GM12878 (cell line): ENCODE results near the gene ADGRA3. TPM values are rescaled to one million over a fixed set of nuclear protein-coding genes. Genes with fewer than 3 reads are reported as not detected.

Experiments
- ATAC-seq: fragments of 200-7000 bp; cut with Tn5 transposase; 3 replicates; pipeline ENCODE4 v1.9.1; 2020; ENCODE audit warnings: mild to moderate bottlenecking, moderate library complexity
- BruUV-seq: library from RNA; stranded (reverse); fragments of 400-500 nt; replicated peaks from 2 replicates; lab custom pipeline; 2021; lab: Mats Ljungman, UMichigan
- CTCF ChIA-PET: fragments of 300-600 bp; sonication (Branson Sonifier 250); formaldehyde crosslinking; extraction: SDS; loops from one replicate; lab custom pipeline; 2021; ENCODE audit warnings: inconsistent platforms; lab: Yijun Ruan, JAX
- POLR2A ChIA-PET: fragments of 350-600 bp; formaldehyde crosslinking; extraction: SDS; loops from one replicate; lab custom pipeline; 2021; ENCODE audit warnings: inconsistent platforms; lab: Charles Lee
- RAD21 ChIA-PET: fragments of 300-600 bp; sonication (Branson Sonifier 250); formaldehyde crosslinking; loops from one replicate; lab custom pipeline; 2023; ENCODE audit warnings: antibody characterized with exemption; ENCODE audit not compliant: unreplicated experiment; lab: Charles Lee
- SMC1A ChIA-PET: fragments of 300-600 bp; sonication (Branson Sonifier 250); formaldehyde crosslinking; loops from one replicate; lab custom pipeline; 2023; ENCODE audit not compliant: unreplicated experiment, uncharacterized antibody; lab: Charles Lee
- DNase-seq: peaks from one replicate; pipeline ENCODE4 v3.0.0-alpha.2; 2011; ENCODE audit warnings: low read depth, low spot score
- FAIRE-seq: peaks from 3 replicates; lab custom pipeline; 2011; peaks lifted over from hg19 to GRCh38; lab: Jason Lieb, UNC
- H2AFZ ChIP-seq: 2 replicates; pipeline ENCODE4 v1.6.0; 2011; ENCODE audit warnings: low read depth, low read length, control low read depth; ENCODE audit not compliant: control insufficient read depth
- H3K27ac ChIP-seq: 2 replicates; pipeline ENCODE4 v1.5.1; 2011; ENCODE audit warnings: control low read depth; ENCODE audit not compliant: control insufficient read depth, insufficient read depth
- H3K27me3 ChIP-seq, 2 experiments: replicated peaks in 1 of 2; 2 replicates each; pipeline versions ENCODE4 v1.6.0 to v1.6.1; 2011; ENCODE audit warnings: low read length in 1 of 2; ENCODE audit not compliant: control insufficient read depth in 2 of 2, insufficient read depth in 2 of 2
- H3K36me3 ChIP-seq, 2 experiments: 2 replicates each; pipeline ENCODE4 v1.5.1; 2011; ENCODE audit warnings: low read length in 1 of 2; ENCODE audit not compliant: control insufficient read depth in 2 of 2, insufficient read depth in 2 of 2
- H3K4me1 ChIP-seq: 2 replicates; pipeline ENCODE4 v1.6.1; 2011; ENCODE audit warnings: mild to moderate bottlenecking, low read length, moderate library complexity, mixed read lengths; ENCODE audit not compliant: control insufficient read depth, insufficient read depth
- H3K4me2 ChIP-seq: 2 replicates; pipeline ENCODE4 v1.6.0; 2011; ENCODE audit warnings: control low read depth; ENCODE audit not compliant: control insufficient read depth, insufficient read depth
- H3K4me3 ChIP-seq: fragments of 200-600 bp; sonication (generic); 2 replicates; pipeline ENCODE4 v1.5.1; 2016
- H3K79me2 ChIP-seq: 2 replicates; pipeline ENCODE4 v1.6.0; 2011; ENCODE audit warnings: low read length; ENCODE audit not compliant: control insufficient read depth, insufficient read depth
- H3K9ac ChIP-seq: 2 replicates; pipeline ENCODE4 v1.8.0; 2011; ENCODE audit warnings: low read length, control low read depth, mixed read lengths; ENCODE audit not compliant: control insufficient read depth, insufficient read depth
- H3K9me3 ChIP-seq: replicated peaks from 3 replicates; pipeline ENCODE4 v1.5.1; 2011; ENCODE audit warnings: mild to moderate bottlenecking, low read length; ENCODE audit not compliant: control insufficient read depth, insufficient read depth
- H4K20me1 ChIP-seq: 2 replicates; pipeline ENCODE4 v1.6.0; 2011; ENCODE audit not compliant: control insufficient read depth, insufficient read depth
- CHD1 ChIP-seq: IDR thresholded peaks from 2 replicates; pipeline ENCODE4 v1.6.1; 2012; ENCODE audit warnings: low read depth, low read length, improper control_type of control experiment
- EGR1 ChIP-seq, 2 experiments: IDR thresholded peaks; 1 replicate in 1 of 2; 2 replicates in 1 of 2; pipeline ENCODE4 v1.6.1; 2011 to 2012; ENCODE audit warnings: low read depth in 2 of 2, low read length in 2 of 2, borderline replicate concordance in 1 of 2, mild to moderate bottlenecking in 1 of 2, moderate library complexity in 1 of 2
- MYC ChIP-seq: IDR thresholded peaks from 2 replicates; pipeline ENCODE4 v1.6.1; 2011; ENCODE audit warnings: mild to moderate bottlenecking, low read length, moderate library complexity, inconsistent platforms; ENCODE audit not compliant: insufficient read depth, insufficient replicate concordance, insufficient read length, severe bottlenecking
- NFIC ChIP-seq: IDR thresholded peaks from 2 replicates; pipeline ENCODE4 v1.6.1; 2012; ENCODE audit warnings: low read depth, mild to moderate bottlenecking, inconsistent platforms, low read length, moderate library complexity
- NR2C2 ChIP-seq: IDR thresholded peaks from 2 replicates; pipeline ENCODE4 v1.6.1; 2011; ENCODE audit warnings: borderline replicate concordance, low read depth; ENCODE audit not compliant: control insufficient read depth, insufficient read length
- STAT1 ChIP-seq: fragments of 450-650 bp; conservative IDR thresholded peaks from 2 replicates; pipeline ENCODE4 v1.6.1; 2014; ENCODE audit warnings: antibody characterized with exemption, mild to moderate bottlenecking
- ZNF207 ChIP-seq: fragments of 450-650 bp; IDR thresholded peaks from 2 replicates; pipeline ENCODE4 v1.6.1; 2014; ENCODE audit warnings: antibody characterized with exemption, mild to moderate bottlenecking, borderline replicate concordance
- ZNF384 ChIP-seq: IDR thresholded peaks from 2 replicates; pipeline ENCODE4 v1.6.1; 2012; ENCODE audit warnings: low read depth, mild to moderate bottlenecking, low read length, improper control_type of control experiment, borderline replicate concordance
- in situ Hi-C: fragments of 300-500 bp; cut with MboI; formaldehyde crosslinking; loops from 9 replicates; pipeline ENCODE4 v1.14.3; 2018; ENCODE audit warnings: mixed read lengths
- intact Hi-C: fragments of 100-400 bp; cut with micrococcal nuclease; formaldehyde crosslinking; loops from one replicate; pipeline ENCODE4 v1.14.2; 2022; ENCODE audit not compliant: unreplicated experiment
- polyA plus RNA-seq, 11 experiments: library from polyadenylated mRNA; depleted of rRNA in 4 of 11; unstranded in 6 of 11; stranded (reverse) in 5 of 11; fragments of >200 nt; fragmentation: Nextera tagmentation in 4 of 11; fragmentation: Illumina TruSeq in 1 of 11; extraction: Ambion mirVana in 4 of 11; extraction: Trizol in 1 of 11; gene quantifications; 1 replicate in 1 of 11; 2 replicates in 10 of 11; pipeline versions ENCODE4 v1.2.1 to v1.2.3, GENCODE V29; 2011 to 2016; ENCODE audit warnings: inconsistent platforms in 2 of 11, missing spikeins in 2 of 11, low read depth in 1 of 11
- total RNA-seq, 4 experiments: library from RNA; depleted of rRNA in 3 of 4; stranded (reverse); fragments of >200 nt in 3 of 4; fragmentation: Illumina TruSeq in 1 of 4; extraction: Trizol in 1 of 4; gene quantifications; 2 replicates each; pipeline versions ENCODE4 v1.2.1 to v1.2.3, GENCODE V29; 2013 to 2021
- TF ChIP-seq, protein P1 (sequence below): fragments of 150-350 bp; IDR thresholded peaks from 2 replicates; pipeline ENCODE4 v1.6.1; 2016; ENCODE audit warnings: low read depth, low read length
- TF ChIP-seq, protein P2 (sequence below): fragments of 450-650 bp; IDR thresholded peaks from 2 replicates; pipeline ENCODE4 v1.6.1; 2017; ENCODE audit warnings: mild to moderate bottlenecking, moderate library complexity
- TF ChIP-seq, protein P3 (sequence below), 3 experiments: IDR thresholded peaks in 2 of 3; conservative IDR thresholded peaks in 1 of 3; 2 replicates each; pipeline ENCODE4 v1.5.1; 2011; ENCODE audit warnings: low read depth in 3 of 3, low read length in 3 of 3, mild to moderate bottlenecking in 3 of 3, control low read depth in 2 of 3, moderate library complexity in 2 of 3, inconsistent platforms in 1 of 3, mixed read lengths in 1 of 3; ENCODE audit not compliant: control insufficient read depth in 2 of 3, insufficient read depth in 1 of 3; ENCODE audit errors: extremely low read depth in 1 of 3
- TF ChIP-seq, protein P4 (sequence below): fragments of 450-650 bp; IDR thresholded peaks from 2 replicates; pipeline ENCODE4 v1.6.1; 2017; ENCODE audit warnings: mild to moderate bottlenecking, low read depth, inconsistent platforms; ENCODE audit not compliant: poor library complexity, severe bottlenecking

The ADGRA3 gene
- total and polyA plus RNA-seq, 10 of the 15 experiments (the other 5 are each of a cell fraction or from before 2014, with no cell fraction given): 0.24 to 66.2 (median 2.5) TPM

DNA sequence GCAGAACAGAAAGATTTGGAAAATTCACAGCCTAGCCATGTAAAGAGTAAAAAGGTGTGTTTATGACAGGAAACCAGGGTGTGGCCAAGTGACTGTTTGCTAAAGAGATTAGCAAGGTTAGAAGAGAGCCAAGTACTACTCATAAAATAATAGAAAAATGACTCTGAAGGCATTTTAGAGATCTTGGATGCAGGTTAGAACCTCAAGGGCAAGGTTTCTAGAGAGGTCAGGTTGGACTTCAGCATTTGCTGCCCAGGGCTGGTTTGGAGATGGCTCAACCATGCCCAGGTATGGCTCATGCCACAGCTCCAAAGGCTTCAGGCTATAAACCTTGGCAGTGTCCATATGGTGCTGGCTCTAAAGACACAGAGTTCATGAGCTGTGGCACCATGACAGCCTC, 40.6 kb upstream of the ADGRA3 start:
- Histone ChIP-seq H3K4me2 (no peak overlapping the region), H3K4me3 (no peak overlapping the region), H2AFZ (no peak overlapping the region), H3K4me1 (no peaks in the 10 kb centered on the region), H3K36me3 (no peaks in the 10 kb centered on the region), H3K79me2 (no peaks in the 10 kb centered on the region), H3K9me3 (no peaks in the 10 kb centered on the region), H3K27ac (no peak overlapping the region), H4K20me1 (no peaks in the 10 kb centered on the region), H3K9ac (no peak overlapping the region), H3K27me3 (no peaks in the 10 kb centered on the region)
- SMC1A ChIA-PET: no interaction called here
- ATAC-seq (no peak), FAIRE-seq (no peak), DNase-seq (no peak)
- CTCF ChIA-PET: interaction anchor here (1.3 kb wide), 1 partner anchor 16 kb away, joined by 5 read pairs; no protein-coding TSS in a partner anchor
- intact Hi-C loops: no loop called here
- no TSS peak for BruUV-seq
- in situ Hi-C loops: no loop called here
- RAD21 ChIA-PET: no interaction called here
- POLR2A ChIA-PET: no interaction called here
- TF ChIP-seq, protein P1, sequence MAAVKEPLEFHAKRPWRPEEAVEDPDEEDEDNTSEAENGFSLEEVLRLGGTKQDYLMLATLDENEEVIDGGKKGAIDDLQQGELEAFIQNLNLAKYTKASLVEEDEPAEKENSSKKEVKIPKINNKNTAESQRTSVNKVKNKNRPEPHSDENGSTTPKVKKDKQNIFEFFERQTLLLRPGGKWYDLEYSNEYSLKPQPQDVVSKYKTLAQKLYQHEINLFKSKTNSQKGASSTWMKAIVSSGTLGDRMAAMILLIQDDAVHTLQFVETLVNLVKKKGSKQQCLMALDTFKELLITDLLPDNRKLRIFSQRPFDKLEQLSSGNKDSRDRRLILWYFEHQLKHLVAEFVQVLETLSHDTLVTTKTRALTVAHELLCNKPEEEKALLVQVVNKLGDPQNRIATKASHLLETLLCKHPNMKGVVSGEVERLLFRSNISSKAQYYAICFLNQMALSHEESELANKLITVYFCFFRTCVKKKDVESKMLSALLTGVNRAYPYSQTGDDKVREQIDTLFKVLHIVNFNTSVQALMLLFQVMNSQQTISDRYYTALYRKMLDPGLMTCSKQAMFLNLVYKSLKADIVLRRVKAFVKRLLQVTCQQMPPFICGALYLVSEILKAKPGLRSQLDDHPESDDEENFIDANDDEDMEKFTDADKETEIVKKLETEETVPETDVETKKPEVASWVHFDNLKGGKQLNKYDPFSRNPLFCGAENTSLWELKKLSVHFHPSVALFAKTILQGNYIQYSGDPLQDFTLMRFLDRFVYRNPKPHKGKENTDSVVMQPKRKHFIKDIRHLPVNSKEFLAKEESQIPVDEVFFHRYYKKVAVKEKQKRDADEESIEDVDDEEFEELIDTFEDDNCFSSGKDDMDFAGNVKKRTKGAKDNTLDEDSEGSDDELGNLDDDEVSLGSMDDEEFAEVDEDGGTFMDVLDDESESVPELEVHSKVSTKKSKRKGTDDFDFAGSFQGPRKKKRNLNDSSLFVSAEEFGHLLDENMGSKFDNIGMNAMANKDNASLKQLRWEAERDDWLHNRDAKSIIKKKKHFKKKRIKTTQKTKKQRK: no peak
- TF ChIP-seq, protein P2, sequence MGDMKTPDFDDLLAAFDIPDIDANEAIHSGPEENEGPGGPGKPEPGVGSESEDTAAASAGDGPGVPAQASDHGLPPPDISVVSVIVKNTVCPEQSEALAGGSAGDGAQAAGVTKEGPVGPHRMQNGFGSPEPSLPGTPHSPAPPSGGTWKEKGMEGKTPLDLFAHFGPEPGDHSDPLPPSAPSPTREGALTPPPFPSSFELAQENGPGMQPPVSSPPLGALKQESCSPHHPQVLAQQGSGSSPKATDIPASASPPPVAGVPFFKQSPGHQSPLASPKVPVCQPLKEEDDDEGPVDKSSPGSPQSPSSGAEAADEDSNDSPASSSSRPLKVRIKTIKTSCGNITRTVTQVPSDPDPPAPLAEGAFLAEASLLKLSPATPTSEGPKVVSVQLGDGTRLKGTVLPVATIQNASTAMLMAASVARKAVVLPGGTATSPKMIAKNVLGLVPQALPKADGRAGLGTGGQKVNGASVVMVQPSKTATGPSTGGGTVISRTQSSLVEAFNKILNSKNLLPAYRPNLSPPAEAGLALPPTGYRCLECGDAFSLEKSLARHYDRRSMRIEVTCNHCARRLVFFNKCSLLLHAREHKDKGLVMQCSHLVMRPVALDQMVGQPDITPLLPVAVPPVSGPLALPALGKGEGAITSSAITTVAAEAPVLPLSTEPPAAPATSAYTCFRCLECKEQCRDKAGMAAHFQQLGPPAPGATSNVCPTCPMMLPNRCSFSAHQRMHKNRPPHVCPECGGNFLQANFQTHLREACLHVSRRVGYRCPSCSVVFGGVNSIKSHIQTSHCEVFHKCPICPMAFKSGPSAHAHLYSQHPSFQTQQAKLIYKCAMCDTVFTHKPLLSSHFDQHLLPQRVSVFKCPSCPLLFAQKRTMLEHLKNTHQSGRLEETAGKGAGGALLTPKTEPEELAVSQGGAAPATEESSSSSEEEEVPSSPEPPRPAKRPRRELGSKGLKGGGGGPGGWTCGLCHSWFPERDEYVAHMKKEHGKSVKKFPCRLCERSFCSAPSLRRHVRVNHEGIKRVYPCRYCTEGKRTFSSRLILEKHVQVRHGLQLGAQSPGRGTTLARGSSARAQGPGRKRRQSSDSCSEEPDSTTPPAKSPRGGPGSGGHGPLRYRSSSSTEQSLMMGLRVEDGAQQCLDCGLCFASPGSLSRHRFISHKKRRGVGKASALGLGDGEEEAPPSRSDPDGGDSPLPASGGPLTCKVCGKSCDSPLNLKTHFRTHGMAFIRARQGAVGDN: no peak
- TF ChIP-seq ZNF207 (no peak), ZNF384 (no peak), NR2C2 (no peak), EGR1 (IDR thresholded peaks at IDR 0.05; ENCODE audit: borderline replicate concordance in 1 of 2, low read depth in 2 of 2, low read length in 2 of 2) (no peak), CHD1 (no peak), STAT1 (no peak), MYC (no peak), NFIC (no peak)
- TF ChIP-seq, protein P3, sequence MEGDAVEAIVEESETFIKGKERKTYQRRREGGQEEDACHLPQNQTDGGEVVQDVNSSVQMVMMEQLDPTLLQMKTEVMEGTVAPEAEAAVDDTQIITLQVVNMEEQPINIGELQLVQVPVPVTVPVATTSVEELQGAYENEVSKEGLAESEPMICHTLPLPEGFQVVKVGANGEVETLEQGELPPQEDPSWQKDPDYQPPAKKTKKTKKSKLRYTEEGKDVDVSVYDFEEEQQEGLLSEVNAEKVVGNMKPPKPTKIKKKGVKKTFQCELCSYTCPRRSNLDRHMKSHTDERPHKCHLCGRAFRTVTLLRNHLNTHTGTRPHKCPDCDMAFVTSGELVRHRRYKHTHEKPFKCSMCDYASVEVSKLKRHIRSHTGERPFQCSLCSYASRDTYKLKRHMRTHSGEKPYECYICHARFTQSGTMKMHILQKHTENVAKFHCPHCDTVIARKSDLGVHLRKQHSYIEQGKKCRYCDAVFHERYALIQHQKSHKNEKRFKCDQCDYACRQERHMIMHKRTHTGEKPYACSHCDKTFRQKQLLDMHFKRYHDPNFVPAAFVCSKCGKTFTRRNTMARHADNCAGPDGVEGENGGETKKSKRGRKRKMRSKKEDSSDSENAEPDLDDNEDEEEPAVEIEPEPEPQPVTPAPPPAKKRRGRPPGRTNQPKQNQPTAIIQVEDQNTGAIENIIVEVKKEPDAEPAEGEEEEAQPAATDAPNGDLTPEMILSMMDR (IDR thresholded peaks at IDR 0.05 in 2 of 3, conservative IDR thresholded peaks at IDR 0.05 in 1 of 3; ENCODE audit: control insufficient read depth in 2 of 3, extremely low read depth in 1 of 3, insufficient read depth in 1 of 3, low read depth in 3 of 3, low read length in 3 of 3): no peak
- TF ChIP-seq, protein P4, sequence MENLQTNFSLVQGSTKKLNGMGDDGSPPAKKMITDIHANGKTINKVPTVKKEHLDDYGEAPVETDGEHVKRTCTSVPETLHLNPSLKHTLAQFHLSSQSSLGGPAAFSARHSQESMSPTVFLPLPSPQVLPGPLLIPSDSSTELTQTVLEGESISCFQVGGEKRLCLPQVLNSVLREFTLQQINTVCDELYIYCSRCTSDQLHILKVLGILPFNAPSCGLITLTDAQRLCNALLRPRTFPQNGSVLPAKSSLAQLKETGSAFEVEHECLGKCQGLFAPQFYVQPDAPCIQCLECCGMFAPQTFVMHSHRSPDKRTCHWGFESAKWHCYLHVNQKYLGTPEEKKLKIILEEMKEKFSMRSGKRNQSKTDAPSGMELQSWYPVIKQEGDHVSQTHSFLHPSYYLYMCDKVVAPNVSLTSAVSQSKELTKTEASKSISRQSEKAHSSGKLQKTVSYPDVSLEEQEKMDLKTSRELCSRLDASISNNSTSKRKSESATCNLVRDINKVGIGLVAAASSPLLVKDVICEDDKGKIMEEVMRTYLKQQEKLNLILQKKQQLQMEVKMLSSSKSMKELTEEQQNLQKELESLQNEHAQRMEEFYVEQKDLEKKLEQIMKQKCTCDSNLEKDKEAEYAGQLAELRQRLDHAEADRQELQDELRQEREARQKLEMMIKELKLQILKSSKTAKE: no peak
